ENCODE data around the gene RNASE11.
"Not testable (repeated sequence)": the region's sequence is repeated elsewhere in the genome, so short reads cannot be mapped to it uniquely, and the experiment has no call there.

Gene RNASE11

GRCh38 chr14:20583908-20584307 is 3.9 kb downstream of the RNASE11 start:
- DNase-seq (ENCODE audit: low read depth): no peak
- no peak for TF ChIP-seq CTCF (IDR thresholded peaks at IDR 0.05; ENCODE audit: control insufficient read depth, insufficient read depth, low read depth, low read length, missing control alignments)
- no peak overlapping the region for H3K4me3 ChIP-seq (ENCODE audit: control insufficient read depth, low read depth, low read length)

GRCh38 chr14:20583142-20583541 is 4.7 kb downstream of the RNASE11 start:
- DNase-seq (ENCODE audit: low read depth): no peak
- TF ChIP-seq CTCF (IDR thresholded peaks at IDR 0.05; ENCODE audit: control insufficient read depth, insufficient read depth, low read depth, low read length, missing control alignments): no peak
- no peak overlapping the region for H3K4me3 ChIP-seq (ENCODE audit: control insufficient read depth, low read depth, low read length)

DNA sequence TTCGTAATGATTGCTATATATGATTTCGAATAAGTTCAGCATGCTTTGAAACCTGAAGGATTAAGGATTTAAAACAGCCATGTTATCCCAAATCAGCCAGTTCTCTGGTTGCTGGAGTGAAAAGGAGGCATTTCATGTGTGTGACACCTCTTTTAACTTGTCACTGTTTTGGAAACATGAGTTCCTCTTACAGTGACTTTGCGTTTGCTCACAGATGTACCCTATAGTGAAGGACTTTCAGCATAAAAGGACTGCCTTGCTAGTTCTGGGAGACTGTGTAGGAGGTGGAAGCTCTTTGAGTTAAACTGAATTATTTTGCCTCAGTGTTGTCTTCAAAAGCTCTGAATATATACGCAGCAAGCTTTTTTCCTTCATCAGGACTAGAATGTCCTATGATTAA is 7.6 kb downstream of the RNASE11 start:
- H3K4me3 ChIP-seq (ENCODE audit: control insufficient read depth, low read depth, low read length): no peak overlapping the region
- TF ChIP-seq CTCF (IDR thresholded peaks at IDR 0.05; ENCODE audit: control insufficient read depth, insufficient read depth, low read depth, low read length, missing control alignments): no peak
- no peak for DNase-seq (ENCODE audit: low read depth)

- no peak for DNase-seq (ENCODE audit: low read depth)
- TF ChIP-seq CTCF (IDR thresholded peaks at IDR 0.05; ENCODE audit: control insufficient read depth, insufficient read depth, low read depth, low read length, missing control alignments): no peak
- no peak overlapping the region for H3K4me3 ChIP-seq (ENCODE audit: control insufficient read depth, low read depth, low read length)
These were observed 8.9 kb downstream of the RNASE11 start for GRCh38 chr14:20578784-20579502.

DNA sequence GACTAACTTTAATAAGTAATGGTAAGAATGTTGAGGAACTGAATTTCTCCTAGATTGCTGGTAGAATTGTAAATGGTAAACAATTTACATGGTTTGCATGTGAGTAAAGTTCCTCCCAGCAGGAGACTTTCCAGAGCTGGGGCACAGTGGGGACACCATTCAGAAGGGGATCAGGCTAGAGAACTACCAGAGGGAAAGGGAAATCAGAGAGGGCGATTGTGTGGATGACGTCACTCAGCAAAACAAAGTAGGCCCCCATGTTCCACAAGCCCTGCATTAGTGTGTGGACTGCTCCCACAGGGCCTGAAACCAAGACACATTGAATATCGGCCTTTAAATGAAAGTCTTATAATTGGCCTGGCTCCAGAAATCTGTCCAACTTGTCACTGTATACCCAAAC is 9.5 kb downstream of the RNASE11 start:
- TF ChIP-seq CTCF (IDR thresholded peaks at IDR 0.05; ENCODE audit: control insufficient read depth, insufficient read depth, low read depth, low read length, missing control alignments): no peak

DNA sequence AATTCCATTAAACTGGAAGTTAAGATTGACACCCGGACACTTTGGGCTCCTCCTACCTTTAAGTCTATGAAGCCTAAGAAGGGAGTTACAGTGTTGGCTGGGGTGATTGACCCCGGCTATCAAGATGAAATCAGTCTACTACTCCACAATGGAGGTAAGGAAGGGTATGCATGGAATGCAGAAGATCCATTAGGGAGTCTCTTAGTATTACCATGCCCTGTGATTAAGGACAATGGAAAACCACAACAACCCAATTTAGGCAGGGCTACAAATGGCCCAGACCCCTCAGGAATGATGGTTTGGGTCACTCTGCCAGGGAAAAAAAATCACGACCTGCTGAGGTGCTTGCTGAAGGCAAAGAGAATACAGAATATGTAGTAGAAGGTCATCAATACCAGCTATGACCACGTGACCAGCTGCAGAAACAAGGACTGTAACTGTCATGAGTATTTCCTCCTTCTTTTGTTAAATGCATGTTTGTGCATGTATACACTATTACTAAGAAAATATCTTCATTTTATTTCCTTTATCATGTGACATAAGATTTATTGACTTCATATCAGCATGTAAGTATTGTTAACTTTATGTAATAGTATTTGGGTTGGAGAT is 15.3 kb downstream of the RNASE11 start:
- H3K4me3 ChIP-seq (ENCODE audit: control insufficient read depth, low read depth, low read length); DNase-seq (ENCODE audit: low read depth): not testable (repeated sequence)

More for the DNA sequence above, 9.5 kb downstream of the RNASE11 start:
- no peak overlapping the region for H3K4me3 ChIP-seq (ENCODE audit: control insufficient read depth, low read depth, low read length)
- DNase-seq (ENCODE audit: low read depth): no peak

DNA sequence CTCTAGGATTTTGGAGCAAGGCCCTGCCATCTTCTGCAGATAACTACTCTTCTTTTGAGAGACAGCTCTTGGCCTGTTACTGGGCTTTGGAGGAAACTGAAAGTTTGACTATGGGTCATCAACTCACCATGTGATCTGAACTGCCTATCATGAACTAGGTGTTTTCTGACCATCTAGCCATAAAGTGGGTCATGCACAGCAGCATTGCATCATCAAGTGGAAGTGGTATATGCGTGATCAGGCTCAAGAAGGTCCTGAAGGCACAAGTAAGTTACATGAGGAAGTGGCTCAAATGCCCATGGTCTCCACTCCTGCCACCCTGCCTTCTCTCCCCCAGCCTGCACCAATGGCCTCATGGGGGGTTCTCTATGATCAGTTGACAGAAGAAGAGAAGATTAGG is 17.1 kb downstream of the RNASE11 start:
- not testable (repeated sequence) for H3K4me3 ChIP-seq (ENCODE audit: control insufficient read depth, low read depth, low read length); DNase-seq (ENCODE audit: low read depth)

GRCh38 chr14:20569865-20570264 is 17.9 kb downstream of the RNASE11 start:
- not testable (repeated sequence) for DNase-seq (ENCODE audit: low read depth); H3K4me3 ChIP-seq (ENCODE audit: control insufficient read depth, low read depth, low read length)

All from AG09309 (cell line).